T47D (cell line): ENCODE results near the gene FBXO31.

Experiments used
- DNase-seq, 2 experiments: peaks; one replicate each; pipeline versions ENCODE4 v3.0.0 to v3.0.0-alpha.2; 2011 to 2012; ENCODE audit warnings: low read depth in 1 of 2, low spot score in 1 of 2
- JUND ChIP-seq: IDR thresholded peaks from 2 replicates; pipeline ENCODE4 v1.6.1; 2012; ENCODE audit warnings: low read depth
- in situ Hi-C: cut with HindIII; loops from 2 replicates; pipeline ENCODE4 v1.10.0; 2016; ENCODE audit warnings: low sequenced_read_pairs, low pct_unique_long_range_greater_than_20kb

FBXO31 gene

DNA sequence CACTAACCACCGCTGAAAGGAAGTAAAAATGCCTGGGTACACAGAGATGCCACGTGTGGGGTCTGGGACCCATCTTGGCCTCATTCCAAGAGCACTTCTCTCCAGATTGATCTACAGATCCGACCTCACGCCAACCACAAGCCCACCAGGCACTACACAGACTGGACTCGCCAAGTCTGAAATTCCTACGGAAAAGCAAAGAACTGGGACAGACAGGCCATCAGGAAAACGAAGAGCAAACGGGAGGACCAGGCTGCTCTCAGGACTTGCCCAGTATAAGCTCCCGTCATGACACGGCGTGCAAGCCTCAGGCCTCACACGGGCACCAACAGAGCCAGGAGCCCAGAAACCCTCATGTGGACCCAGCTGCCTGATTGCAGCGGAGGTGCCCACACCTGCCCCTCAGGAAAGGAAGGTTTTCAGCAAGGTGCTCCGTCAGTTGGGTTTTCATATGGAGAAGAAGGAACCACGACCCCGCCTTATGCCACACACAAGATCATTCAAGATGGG lies 46.3 kb downstream of the FBXO31 start:
- no peak for TF ChIP-seq JUND
- DNase-seq, result no peak
- in situ Hi-C loops, result no loop called here

GRCh38 chr16:87336434-87337240 lies 46.9 kb downstream of the FBXO31 start:
- no peak for TF ChIP-seq JUND
- in situ Hi-C loops, result no loop called here
- no peak for DNase-seq

- no peak for DNase-seq
- in situ Hi-C loops, result no loop called here
- no peak for TF ChIP-seq JUND
Observed at GRCh38 chr16:87335625-87336433, 47.7 kb downstream of the FBXO31 start.

GRCh38 chr16:87334651-87335624 lies 48.6 kb downstream of the FBXO31 start:
- in situ Hi-C loops, result no loop called here
- no peak for DNase-seq
- TF ChIP-seq JUND, result no peak

DNA sequence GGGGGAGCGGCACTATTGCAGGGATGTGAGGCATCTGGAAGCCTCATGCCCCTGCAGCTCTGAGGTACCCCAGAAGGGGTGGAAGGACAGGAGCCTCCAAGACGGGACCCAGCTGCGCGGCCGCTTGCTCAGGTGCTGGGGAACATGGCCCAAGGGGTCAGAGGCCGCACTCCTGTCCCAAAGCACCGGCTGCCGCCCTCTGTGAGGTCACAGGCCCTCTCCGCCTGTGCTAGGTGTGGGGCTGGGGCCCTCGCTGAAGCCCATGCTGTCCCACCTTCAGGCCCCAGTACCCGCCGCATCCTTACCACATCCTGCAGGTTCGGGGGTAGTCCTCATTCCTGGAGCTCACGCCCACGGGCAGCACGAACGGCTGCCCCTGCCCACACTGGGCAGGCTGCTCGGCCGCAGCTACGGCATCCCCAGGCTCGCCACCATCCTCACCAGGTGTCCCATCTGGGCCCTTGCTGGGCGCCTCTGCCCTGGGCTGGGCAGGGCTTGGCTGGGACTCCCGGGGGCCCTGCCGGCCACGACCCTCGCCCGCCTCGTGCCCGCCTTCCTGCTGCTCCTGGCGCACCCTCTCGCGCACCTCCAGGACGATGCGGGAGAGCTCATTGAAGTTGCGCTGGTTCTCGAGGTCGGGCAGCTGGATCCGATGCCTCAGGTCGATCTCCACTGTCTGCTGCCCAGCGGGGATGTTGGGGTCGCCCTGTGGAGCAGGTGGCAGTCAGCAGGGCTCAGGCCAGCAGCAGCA lies 49.8 kb downstream of the FBXO31 start:
- no peak for TF ChIP-seq JUND
- no peak for DNase-seq
- in situ Hi-C loops, result no loop called here

GRCh38 chr16:87333101-87333500 lies 50.5 kb downstream of the FBXO31 start:
- DNase-seq, result no peak
- no peak for TF ChIP-seq JUND
- in situ Hi-C loops, result no loop called here

DNA sequence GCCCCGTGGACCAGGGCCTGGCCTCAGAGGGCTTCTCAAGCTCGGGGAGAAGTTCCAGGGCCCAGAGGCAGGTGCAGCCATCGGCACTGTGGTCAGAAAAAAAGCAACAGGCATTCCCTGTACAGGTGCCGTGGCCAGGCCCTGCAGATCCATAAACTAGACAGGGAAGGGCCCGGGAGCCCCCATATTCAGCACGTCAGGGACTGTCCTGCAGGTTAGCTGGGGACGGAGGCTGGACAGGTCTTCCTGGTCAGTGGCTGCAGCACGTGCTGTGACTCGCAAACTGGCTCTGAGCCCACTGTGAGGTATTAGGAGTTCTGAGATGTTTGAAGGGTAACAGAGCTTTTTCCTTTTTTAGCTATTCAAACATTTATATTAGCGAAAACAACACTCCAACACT lies 51.4 kb downstream of the FBXO31 start:
- DNase-seq, result no peak

GRCh38 chr16:87331241-87331801 lies 52.3 kb downstream of the FBXO31 start:
- no peak for TF ChIP-seq JUND
- in situ Hi-C loops, result no loop called here
- DNase-seq, result no peak

More for the DNA sequence above, 51.4 kb downstream of the FBXO31 start:
- in situ Hi-C loops, result no loop called here
- TF ChIP-seq JUND, result no peak

- TF ChIP-seq JUND, result no peak
- in situ Hi-C loops, result no loop called here
- DNase-seq, result no peak
Observed at GRCh38 chr16:87330646-87331045, 52.9 kb downstream of the FBXO31 start.

GRCh38 chr16:87330257-87330624 lies 53.3 kb downstream of the FBXO31 start:
- no peak for DNase-seq
- TF ChIP-seq JUND, result no peak
- in situ Hi-C loops, result no loop called here

- in situ Hi-C loops, result no loop called here
- TF ChIP-seq JUND, result no peak
- DNase-seq, result no peak
Observed at GRCh38 chr16:87329436-87330256, 53.9 kb downstream of the FBXO31 start.
